ENCODE results near the gene TFPI.
"Not testable (repeated sequence)": the region's sequence is repeated elsewhere in the genome, so short reads cannot be mapped to it uniquely, and the experiment has no call there.

TFPI gene

GRCh38 chr2:187569571-187569970, 15.3 kb upstream of the TFPI start:
- no peak overlapping the region for H3K27ac Mint-ChIP-seq
- no peaks in the 10 kb centered on the region for H3K4me1 Mint-ChIP-seq (ENCODE audit: low read depth)
- no peak overlapping the region for H3K4me3 Mint-ChIP-seq
- H3K9me3 Mint-ChIP-seq: peaks cover 3% of the 10 kb centered on the region
- H3K36me3 Mint-ChIP-seq (ENCODE audit: low read depth): no peaks in the 10 kb centered on the region
- H3K27me3 Mint-ChIP-seq: no peaks in the 10 kb centered on the region

GRCh38 chr2:187569042-187569441, 14.8 kb upstream of the TFPI start:
- Mint-ChIP-seq H3K36me3 (ENCODE audit: low read depth) (no peaks in the 10 kb centered on the region), H3K27ac (no peak overlapping the region), H3K27me3 (no peaks in the 10 kb centered on the region), H3K9me3 (peaks cover 3% of the 10 kb centered on the region), H3K4me3 (no peak overlapping the region), H3K4me1 (ENCODE audit: low read depth) (no peaks in the 10 kb centered on the region)

- H3K9me3 Mint-ChIP-seq: peaks cover 3% of the 10 kb centered on the region
- no peak overlapping the region for H3K27ac Mint-ChIP-seq
- no peaks in the 10 kb centered on the region for H3K27me3 Mint-ChIP-seq
- no peaks in the 10 kb centered on the region for H3K36me3 Mint-ChIP-seq (ENCODE audit: low read depth)
- no peak overlapping the region for H3K4me3 Mint-ChIP-seq
- no peaks in the 10 kb centered on the region for H3K4me1 Mint-ChIP-seq (ENCODE audit: low read depth)
These were observed 12.9 kb upstream of the TFPI start for GRCh38 chr2:187567126-187567525.

- Mint-ChIP-seq H3K27ac (no peak overlapping the region), H3K4me3 (no peak overlapping the region), H3K4me1 (ENCODE audit: low read depth) (no peaks in the 10 kb centered on the region), H3K27me3 (no peaks in the 10 kb centered on the region), H3K36me3 (ENCODE audit: low read depth) (no peaks in the 10 kb centered on the region), H3K9me3 (no peaks in the 10 kb centered on the region)
These were observed 12.5 kb upstream of the TFPI start for GRCh38 chr2:187566712-187567111.

GRCh38 chr2:187566266-187566665, 12.0 kb upstream of the TFPI start:
- H3K4me3 Mint-ChIP-seq: no peak overlapping the region
- no peaks in the 10 kb centered on the region for H3K27me3 Mint-ChIP-seq
- H3K27ac Mint-ChIP-seq: no peak overlapping the region
- no peaks in the 10 kb centered on the region for H3K9me3 Mint-ChIP-seq
- H3K36me3 Mint-ChIP-seq (ENCODE audit: low read depth): no peaks in the 10 kb centered on the region
- H3K4me1 Mint-ChIP-seq (ENCODE audit: low read depth): no peaks in the 10 kb centered on the region

GRCh38 chr2:187565618-187566017, 11.4 kb upstream of the TFPI start:
- H3K27me3 Mint-ChIP-seq; H3K27ac Mint-ChIP-seq; H3K4me3 Mint-ChIP-seq; H3K4me1 Mint-ChIP-seq (ENCODE audit: low read depth); H3K36me3 Mint-ChIP-seq (ENCODE audit: low read depth); H3K9me3 Mint-ChIP-seq: not testable (repeated sequence)

- not testable (repeated sequence) for H3K27me3 Mint-ChIP-seq; H3K4me3 Mint-ChIP-seq; H3K27ac Mint-ChIP-seq; H3K9me3 Mint-ChIP-seq; H3K36me3 Mint-ChIP-seq (ENCODE audit: low read depth)
- H3K4me1 Mint-ChIP-seq (ENCODE audit: low read depth): peaks cover 10% of the 10 kb centered on the region
These were observed 2.3 kb upstream of the TFPI start for GRCh38 chr2:187556493-187556892.

- peaks cover 10% of the 10 kb centered on the region for H3K4me1 Mint-ChIP-seq (ENCODE audit: low read depth)
- H3K27me3 Mint-ChIP-seq: peaks cover 6% of the 10 kb centered on the region
- no peaks in the 10 kb centered on the region for H3K9me3 Mint-ChIP-seq
- no peak overlapping the region for H3K4me3 Mint-ChIP-seq
- no peak overlapping the region for H3K27ac Mint-ChIP-seq
- H3K36me3 Mint-ChIP-seq (ENCODE audit: low read depth): no peaks in the 10 kb centered on the region
These were observed 458 bp upstream of the TFPI start for GRCh38 chr2:187554704-187555082.

GRCh38 chr2:187552828-187553681, 1.2 kb downstream of the TFPI start:
- Mint-ChIP-seq H3K27me3 (peaks cover 6% of the 10 kb centered on the region), H3K27ac (no peak overlapping the region), H3K4me1 (ENCODE audit: low read depth) (peaks cover 10% of the 10 kb centered on the region), H3K4me3 (no peak overlapping the region), H3K9me3 (no peaks in the 10 kb centered on the region), H3K36me3 (ENCODE audit: low read depth) (no peaks in the 10 kb centered on the region)

GRCh38 chr2:187552381-187552780, 1.9 kb downstream of the TFPI start:
- H3K27ac Mint-ChIP-seq: no peak overlapping the region
- no peak overlapping the region for H3K4me3 Mint-ChIP-seq
- no peaks in the 10 kb centered on the region for H3K9me3 Mint-ChIP-seq
- H3K27me3 Mint-ChIP-seq: peaks cover 6% of the 10 kb centered on the region
- no peaks in the 10 kb centered on the region for H3K36me3 Mint-ChIP-seq (ENCODE audit: low read depth)
- H3K4me1 Mint-ChIP-seq (ENCODE audit: low read depth): peaks cover 10% of the 10 kb centered on the region

GRCh38 chr2:187550857-187551256, 3.4 kb downstream of the TFPI start:
- H3K27me3 Mint-ChIP-seq: peaks cover 10% of the 10 kb centered on the region
- H3K9me3 Mint-ChIP-seq: no peaks in the 10 kb centered on the region
- H3K36me3 Mint-ChIP-seq (ENCODE audit: low read depth): no peaks in the 10 kb centered on the region
- peaks cover 10% of the 10 kb centered on the region for H3K4me1 Mint-ChIP-seq (ENCODE audit: low read depth)
- no peak overlapping the region for H3K4me3 Mint-ChIP-seq
- H3K27ac Mint-ChIP-seq: no peak overlapping the region

GRCh38 chr2:187549951-187550555, 4.2 kb downstream of the TFPI start:
- H3K4me1 Mint-ChIP-seq (ENCODE audit: low read depth): peaks cover 10% of the 10 kb centered on the region
- no peak overlapping the region for H3K4me3 Mint-ChIP-seq
- H3K27me3 Mint-ChIP-seq: peaks cover 10% of the 10 kb centered on the region
- no peaks in the 10 kb centered on the region for H3K9me3 Mint-ChIP-seq
- H3K36me3 Mint-ChIP-seq (ENCODE audit: low read depth): no peaks in the 10 kb centered on the region
- no peak overlapping the region for H3K27ac Mint-ChIP-seq

GRCh38 chr2:187549193-187549592, 5.0 kb downstream of the TFPI start:
- H3K27me3 Mint-ChIP-seq: peaks cover 8% of the 10 kb centered on the region
- H3K4me1 Mint-ChIP-seq (ENCODE audit: low read depth): peaks cover 8% of the 10 kb centered on the region
- H3K9me3 Mint-ChIP-seq: no peaks in the 10 kb centered on the region
- H3K4me3 Mint-ChIP-seq: no peak overlapping the region
- no peaks in the 10 kb centered on the region for H3K36me3 Mint-ChIP-seq (ENCODE audit: low read depth)
- H3K27ac Mint-ChIP-seq: no peak overlapping the region

GRCh38 chr2:187548656-187549055, 5.6 kb downstream of the TFPI start:
- H3K27me3 Mint-ChIP-seq: peaks cover 4% of the 10 kb centered on the region
- no peak overlapping the region for H3K4me3 Mint-ChIP-seq
- H3K9me3 Mint-ChIP-seq: no peaks in the 10 kb centered on the region
- no peak overlapping the region for H3K27ac Mint-ChIP-seq
- no peaks in the 10 kb centered on the region for H3K36me3 Mint-ChIP-seq (ENCODE audit: low read depth)
- peaks cover 5% of the 10 kb centered on the region for H3K4me1 Mint-ChIP-seq (ENCODE audit: low read depth)

- H3K27me3 Mint-ChIP-seq: peaks cover 4% of the 10 kb centered on the region
- no peak overlapping the region for H3K27ac Mint-ChIP-seq
- no peaks in the 10 kb centered on the region for H3K4me1 Mint-ChIP-seq (ENCODE audit: low read depth)
- H3K36me3 Mint-ChIP-seq (ENCODE audit: low read depth): no peaks in the 10 kb centered on the region
- no peaks in the 10 kb centered on the region for H3K9me3 Mint-ChIP-seq
- no peak overlapping the region for H3K4me3 Mint-ChIP-seq
These were observed 6.8 kb downstream of the TFPI start for GRCh38 chr2:187547353-187547979.
